ENCODE measurements around the gene TMEM203.

Gene TMEM203

GRCh38 chr9:137193771-137194170, 11.7 kb downstream of the TMEM203 start:
- no peak for DNase-seq (ENCODE audit: extremely low read depth, insufficient read length)
- peaks cover 9% of the 10 kb centered on the region for H3K36me3 ChIP-seq (ENCODE audit: control insufficient read depth, insufficient read depth, low read length)
- H3K27me3 ChIP-seq (replicated peaks; ENCODE audit: control insufficient read depth, insufficient read depth, low read length), result no peaks in the 10 kb centered on the region
- no peak overlapping the region for H3K4me3 ChIP-seq (replicated peaks; ENCODE audit: low read depth, low read length)
- TF ChIP-seq, protein P1, sequence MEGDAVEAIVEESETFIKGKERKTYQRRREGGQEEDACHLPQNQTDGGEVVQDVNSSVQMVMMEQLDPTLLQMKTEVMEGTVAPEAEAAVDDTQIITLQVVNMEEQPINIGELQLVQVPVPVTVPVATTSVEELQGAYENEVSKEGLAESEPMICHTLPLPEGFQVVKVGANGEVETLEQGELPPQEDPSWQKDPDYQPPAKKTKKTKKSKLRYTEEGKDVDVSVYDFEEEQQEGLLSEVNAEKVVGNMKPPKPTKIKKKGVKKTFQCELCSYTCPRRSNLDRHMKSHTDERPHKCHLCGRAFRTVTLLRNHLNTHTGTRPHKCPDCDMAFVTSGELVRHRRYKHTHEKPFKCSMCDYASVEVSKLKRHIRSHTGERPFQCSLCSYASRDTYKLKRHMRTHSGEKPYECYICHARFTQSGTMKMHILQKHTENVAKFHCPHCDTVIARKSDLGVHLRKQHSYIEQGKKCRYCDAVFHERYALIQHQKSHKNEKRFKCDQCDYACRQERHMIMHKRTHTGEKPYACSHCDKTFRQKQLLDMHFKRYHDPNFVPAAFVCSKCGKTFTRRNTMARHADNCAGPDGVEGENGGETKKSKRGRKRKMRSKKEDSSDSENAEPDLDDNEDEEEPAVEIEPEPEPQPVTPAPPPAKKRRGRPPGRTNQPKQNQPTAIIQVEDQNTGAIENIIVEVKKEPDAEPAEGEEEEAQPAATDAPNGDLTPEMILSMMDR (IDR thresholded peaks at IDR 0.05; ENCODE audit: insufficient read depth, low read length, poor library complexity, severe bottlenecking), result no peak

DNA sequence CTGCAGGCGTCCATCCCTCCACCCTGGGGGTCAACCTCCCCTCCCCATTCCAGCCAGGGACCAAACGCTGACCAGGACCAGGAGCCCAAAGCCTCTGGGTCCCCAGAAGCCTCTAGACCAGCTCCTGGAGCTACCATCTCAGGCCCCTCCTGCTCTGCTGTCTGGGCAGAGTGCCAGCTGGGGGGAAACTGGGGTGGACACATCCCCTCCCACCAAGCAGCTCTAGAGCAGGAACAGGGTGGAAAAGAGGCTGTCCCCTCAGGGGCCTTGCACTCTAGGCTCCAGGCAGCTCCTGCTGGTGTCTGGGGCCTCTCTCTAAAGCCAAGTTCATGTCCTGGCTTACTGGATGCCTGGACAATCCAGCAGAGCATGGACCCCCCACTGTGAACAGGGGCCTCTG, 12.6 kb downstream of the TMEM203 start:
- DNase-seq (ENCODE audit: extremely low read depth, insufficient read length), result no peak
- H3K36me3 ChIP-seq (ENCODE audit: control insufficient read depth, insufficient read depth, low read length), result peaks cover 9% of the 10 kb centered on the region

DNA sequence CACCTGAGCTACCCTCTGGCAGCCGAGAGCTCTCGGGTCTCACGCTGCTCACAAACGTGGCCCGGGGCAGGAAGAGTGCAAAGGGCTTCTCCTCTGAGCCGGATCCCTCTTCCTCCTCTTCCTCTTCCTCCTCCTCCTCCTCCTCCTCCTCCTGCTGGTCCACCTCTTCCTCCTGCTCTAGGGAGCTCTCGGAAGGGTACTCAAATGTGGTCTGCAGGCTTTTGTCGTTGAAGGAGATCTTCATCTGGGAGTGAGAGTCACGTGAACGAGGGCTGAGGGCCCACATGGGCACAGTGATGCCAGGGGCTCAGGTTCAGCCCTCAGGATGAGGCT, 13.0 kb downstream of the TMEM203 start:
- no peaks in the 10 kb centered on the region for H3K27me3 ChIP-seq (replicated peaks; ENCODE audit: control insufficient read depth, insufficient read depth, low read length)
- H3K4me3 ChIP-seq (replicated peaks; ENCODE audit: low read depth, low read length), result no peak overlapping the region
- H3K36me3 ChIP-seq (ENCODE audit: control insufficient read depth, insufficient read depth, low read length), result peaks cover 9% of the 10 kb centered on the region
- DNase-seq (ENCODE audit: extremely low read depth, insufficient read length), result no peak
- TF ChIP-seq, protein P1 (IDR thresholded peaks at IDR 0.05; ENCODE audit: insufficient read depth, low read length, poor library complexity, severe bottlenecking), result no peak

More for the DNA sequence above, 12.6 kb downstream of the TMEM203 start:
- Histone ChIP-seq H3K4me3 (replicated peaks; ENCODE audit: low read depth, low read length) (no peak overlapping the region), H3K27me3 (replicated peaks; ENCODE audit: control insufficient read depth, insufficient read depth, low read length) (no peaks in the 10 kb centered on the region)
- TF ChIP-seq, protein P1 (IDR thresholded peaks at IDR 0.05; ENCODE audit: insufficient read depth, low read length, poor library complexity, severe bottlenecking), result no peak

DNA sequence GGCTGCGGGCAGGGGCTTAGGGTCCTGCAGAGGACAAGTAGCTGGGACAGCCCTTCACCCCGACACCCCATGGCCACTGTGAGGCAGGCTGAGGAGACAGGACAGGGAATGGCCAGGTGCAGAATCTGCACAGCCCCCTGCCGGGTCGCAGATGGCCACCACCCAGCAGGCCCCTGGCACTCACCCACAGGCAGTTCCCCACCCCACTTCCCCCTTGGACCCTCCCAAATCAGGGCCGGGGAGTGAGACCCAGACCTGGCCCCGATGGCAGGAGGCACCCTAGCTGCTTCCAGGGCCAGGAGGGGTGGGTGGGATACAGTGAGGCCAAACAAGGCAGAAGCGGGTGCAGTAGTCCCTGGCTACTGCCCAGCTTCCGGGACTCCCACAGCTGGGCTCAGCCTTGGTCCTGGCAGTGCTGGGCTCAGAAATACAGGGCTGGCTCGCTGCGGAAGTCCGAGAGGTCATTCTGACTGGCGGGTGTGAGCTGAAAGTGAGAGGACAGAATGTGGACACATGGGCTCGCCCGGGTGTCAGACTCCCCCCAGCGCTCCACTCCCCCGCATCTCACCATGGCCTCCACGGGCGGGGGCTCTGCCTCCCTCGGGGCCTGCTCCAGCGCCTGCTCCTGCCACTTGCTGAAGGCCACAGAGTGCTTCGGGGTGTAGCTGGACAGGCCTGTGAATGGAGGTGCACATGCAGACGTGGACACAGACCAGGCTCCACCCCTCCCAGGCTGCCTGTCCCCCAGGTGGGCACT, 13.6 kb downstream of the TMEM203 start:
- peaks cover 11% of the 10 kb centered on the region for H3K36me3 ChIP-seq (ENCODE audit: control insufficient read depth, insufficient read depth, low read length)
- TF ChIP-seq, protein P1 (IDR thresholded peaks at IDR 0.05; ENCODE audit: insufficient read depth, low read length, poor library complexity, severe bottlenecking), result no peak
- no peaks in the 10 kb centered on the region for H3K27me3 ChIP-seq (replicated peaks; ENCODE audit: control insufficient read depth, insufficient read depth, low read length)
- H3K4me3 ChIP-seq (replicated peaks; ENCODE audit: low read depth, low read length), result no peak overlapping the region
- DNase-seq (ENCODE audit: extremely low read depth, insufficient read length), result no peak

DNA sequence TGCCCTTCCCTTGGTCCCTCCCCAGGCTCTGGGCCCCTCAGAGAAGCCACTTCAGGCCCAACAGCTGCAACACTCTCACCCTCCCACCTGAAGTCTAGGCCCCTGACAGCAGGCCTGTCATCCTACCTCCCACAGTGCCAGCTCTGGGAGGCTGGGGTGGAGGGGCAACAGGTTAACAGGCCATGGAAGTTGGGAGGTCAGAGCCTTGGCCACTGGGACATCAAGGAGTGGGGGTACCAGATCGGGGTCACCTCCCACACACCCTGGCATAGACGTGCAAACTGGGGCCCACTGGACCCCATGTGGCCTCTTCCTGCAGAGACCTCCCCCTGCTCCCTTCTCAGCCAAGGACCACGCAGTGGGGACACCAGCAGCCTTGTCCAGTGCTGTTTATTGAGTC, 14.2 kb downstream of the TMEM203 start:
- TF ChIP-seq, protein P1 (IDR thresholded peaks at IDR 0.05; ENCODE audit: insufficient read depth, low read length, poor library complexity, severe bottlenecking), result no peak
- Histone ChIP-seq H3K4me3 (replicated peaks; ENCODE audit: low read depth, low read length) (no peak overlapping the region), H3K27me3 (replicated peaks; ENCODE audit: control insufficient read depth, insufficient read depth, low read length) (no peaks in the 10 kb centered on the region), H3K36me3 (ENCODE audit: control insufficient read depth, insufficient read depth, low read length) (peaks cover 11% of the 10 kb centered on the region)
- no peak for DNase-seq (ENCODE audit: extremely low read depth, insufficient read length)
